GM23338 (cell line): ENCODE data around the gene NFAT5. TPM values are rescaled to one million over a fixed set of nuclear protein-coding genes. Genes with fewer than 3 reads are reported as not detected.

ENCODE experiments used
- ATAC-seq: fragments of 200-7000 bp; cut with Tn5 transposase; 3 replicates; pipeline ENCODE4 v1.9.1; 2020
- DNase-seq: peaks from one replicate; pipeline ENCODE4 v3.0.0-alpha.2; 2015; ENCODE audit warnings: low spot score
- H2AFZ ChIP-seq: fragments of 200-600 bp; sonication (generic); 2 replicates; pipeline ENCODE4 v1.8.0; 2016; ENCODE audit warnings: antibody characterized with exemption, mild to moderate bottlenecking, moderate library complexity
- H3F3A ChIP-seq: fragments of 200-600 bp; sonication (generic); replicated peaks from 2 replicates; pipeline ENCODE4 v1.8.0; 2017; ENCODE audit warnings: antibody characterized with exemption, mixed run types, low read depth
- H3K27ac ChIP-seq: fragments of 200-600 bp; sonication (generic); 2 replicates; pipeline ENCODE4 v1.6.1; 2016; ENCODE audit warnings: low read depth
- H3K27me3 ChIP-seq: fragments of 200-600 bp; sonication (generic); 2 replicates; pipeline ENCODE4 v1.8.0; 2016; ENCODE audit warnings: mild to moderate bottlenecking, mixed run types, moderate library complexity; ENCODE audit not compliant: insufficient read depth
- H3K36me3 ChIP-seq: fragments of 200-600 bp; sonication (generic); 2 replicates; pipeline ENCODE4 v1.8.0; 2016; ENCODE audit warnings: mild to moderate bottlenecking; ENCODE audit not compliant: insufficient read depth
- H3K4me1 ChIP-seq: fragments of 200-600 bp; sonication (generic); 2 replicates; pipeline ENCODE4 v1.8.0; 2016; ENCODE audit warnings: mild to moderate bottlenecking, moderate library complexity; ENCODE audit not compliant: insufficient read depth
- H3K4me2 ChIP-seq: fragments of 200-600 bp; sonication (generic); 2 replicates; pipeline ENCODE4 v1.7.1; 2017; ENCODE audit warnings: mixed run types
- H3K4me3 ChIP-seq: fragments of 200-600 bp; sonication (generic); 2 replicates; pipeline ENCODE4 v1.6.1; 2016; ENCODE audit warnings: mixed run types
- H3K79me2 ChIP-seq: fragments of 200-600 bp; sonication (generic); replicated peaks from 2 replicates; pipeline ENCODE4 v1.8.0; 2017; ENCODE audit warnings: mild to moderate bottlenecking; ENCODE audit not compliant: insufficient read depth
- H3K9me2 ChIP-seq: fragments of 200-600 bp; sonication (generic); 2 replicates; pipeline ENCODE4 v1.8.0; 2017; ENCODE audit not compliant: insufficient read depth
- H4K20me1 ChIP-seq: fragments of 200-600 bp; sonication (generic); replicated peaks from 2 replicates; pipeline ENCODE4 v1.8.0; 2017; ENCODE audit warnings: mild to moderate bottlenecking; ENCODE audit not compliant: insufficient read depth
- H3K27ac Mint-ChIP-seq: 2 replicates; pipeline ENCODE4 v1.8.0; 2020; ENCODE audit warnings: inconsistent platforms, mild to moderate bottlenecking, moderate library complexity, mixed read lengths
- H3K27me3 Mint-ChIP-seq: 3 replicates; pipeline ENCODE4 v1.8.0; 2022; ENCODE audit warnings: low read depth, mild to moderate bottlenecking, moderate library complexity, mixed read lengths, inconsistent platforms; ENCODE audit not compliant: insufficient read depth, poor library complexity
- H3K36me3 Mint-ChIP-seq: 3 replicates; pipeline ENCODE4 v1.8.0; 2021; ENCODE audit warnings: low read depth, mild to moderate bottlenecking, inconsistent platforms, moderate library complexity, mixed read lengths
- H3K4me1 Mint-ChIP-seq: 3 replicates; pipeline ENCODE4 v1.8.0; 2020; ENCODE audit warnings: mild to moderate bottlenecking, inconsistent platforms, mixed read lengths
- H3K4me3 Mint-ChIP-seq: 3 replicates; pipeline ENCODE4 v1.8.0; 2021; ENCODE audit warnings: moderate library complexity, mild to moderate bottlenecking, inconsistent platforms, mixed read lengths
- H3K9me3 Mint-ChIP-seq: 3 replicates; pipeline ENCODE4 v1.8.0; 2020; ENCODE audit warnings: moderate library complexity, mild to moderate bottlenecking, inconsistent platforms, mixed read lengths
- CREB1 ChIP-seq: fragments of 250-450 bp; sonication (Bioruptor Pico); IDR thresholded peaks from 2 replicates; pipeline ENCODE4 v1.5.0; 2020; ENCODE audit warnings: low read depth, mild to moderate bottlenecking, moderate library complexity
- EZH2 ChIP-seq: fragments of 200-600 bp; sonication (generic); IDR thresholded peaks from one replicate; pipeline ENCODE4 v1.8.0; 2017; ENCODE audit warnings: antibody characterized with exemption, mild to moderate bottlenecking, low read depth; ENCODE audit not compliant: unreplicated experiment
- EZH2phosphoT487 ChIP-seq: fragments of 200-600 bp; sonication (generic); IDR thresholded peaks from one replicate; pipeline ENCODE4 v1.8.1; 2018; ENCODE audit warnings: antibody characterized with exemption; ENCODE audit not compliant: unreplicated experiment
- JUNB ChIP-seq: IDR thresholded peaks from one replicate; pipeline ENCODE4 v1.6.1; 2016; ENCODE audit warnings: antibody characterized with exemption; ENCODE audit not compliant: unreplicated experiment
- NANOG ChIP-seq: IDR thresholded peaks from 2 replicates; pipeline ENCODE4 v1.6.1; 2016; ENCODE audit warnings: antibody characterized with exemption, borderline replicate concordance
- POLR2AphosphoS5 ChIP-seq: IDR thresholded peaks from 2 replicates; pipeline ENCODE4 v1.6.1; 2016; ENCODE audit warnings: antibody characterized with exemption, low read depth
- STAT1 ChIP-seq: IDR thresholded peaks from one replicate; pipeline ENCODE4 v1.6.1; 2016; ENCODE audit warnings: antibody characterized with exemption; ENCODE audit not compliant: unreplicated experiment
- ZNF114 ChIP-seq: fragments of 250-450 bp; sonication (Bioruptor Pico); IDR thresholded peaks from 2 replicates; pipeline ENCODE4 v1.5.0; 2020; ENCODE audit warnings: mild to moderate bottlenecking, moderate library complexity
- ZNF331 ChIP-seq: fragments of 250-450 bp; sonication (Bioruptor Pico); IDR thresholded peaks from 2 replicates; pipeline ENCODE4 v1.5.0; 2020; ENCODE audit warnings: low read depth, mild to moderate bottlenecking, moderate library complexity
- polyA plus RNA-seq: library from polyadenylated mRNA; unstranded; fragments of >200 nt; fragmentation: Nextera tagmentation; extraction: Ambion mirVana; gene quantifications from 2 replicates; pipeline ENCODE4 v1.2.1, GENCODE V29; 2016
- total RNA-seq: library from RNA; depleted of rRNA; stranded (reverse); fragments of >200 nt; shearing (Covaris generic); gene quantifications from 2 replicates; pipeline ENCODE4 v1.2.3, GENCODE V29; 2014
- TF ChIP-seq, protein P1 (sequence below), 2 experiments: fragments of 200-600 bp in 1 of 2; sonication (generic) in 1 of 2; conservative IDR thresholded peaks; 2 replicates each; pipeline versions ENCODE4 v1.5.1 to v1.6.1; 2016 to 2017; ENCODE audit warnings: antibody characterized with exemption in 2 of 2, low read depth in 2 of 2, mild to moderate bottlenecking in 2 of 2, moderate library complexity in 1 of 2
- TF ChIP-seq, protein P2 (sequence below): IDR thresholded peaks from 2 replicates; pipeline ENCODE4 v1.6.1; 2016; ENCODE audit warnings: antibody characterized with exemption
- TF ChIP-seq, protein P3 (sequence below): IDR thresholded peaks from one replicate; pipeline ENCODE4 v1.6.1; 2018; ENCODE audit warnings: antibody characterized with exemption; ENCODE audit not compliant: unreplicated experiment
- TF ChIP-seq, protein P4 (sequence below): fragments of 250-450 bp; sonication (Bioruptor Pico); IDR thresholded peaks from 2 replicates; pipeline ENCODE4 v1.5.0; 2020; ENCODE audit warnings: mild to moderate bottlenecking, moderate library complexity

Gene NFAT5
- total and polyA plus RNA-seq, 2 experiments from 2014 or later = 10.6 to 27.0 TPM

DNA sequence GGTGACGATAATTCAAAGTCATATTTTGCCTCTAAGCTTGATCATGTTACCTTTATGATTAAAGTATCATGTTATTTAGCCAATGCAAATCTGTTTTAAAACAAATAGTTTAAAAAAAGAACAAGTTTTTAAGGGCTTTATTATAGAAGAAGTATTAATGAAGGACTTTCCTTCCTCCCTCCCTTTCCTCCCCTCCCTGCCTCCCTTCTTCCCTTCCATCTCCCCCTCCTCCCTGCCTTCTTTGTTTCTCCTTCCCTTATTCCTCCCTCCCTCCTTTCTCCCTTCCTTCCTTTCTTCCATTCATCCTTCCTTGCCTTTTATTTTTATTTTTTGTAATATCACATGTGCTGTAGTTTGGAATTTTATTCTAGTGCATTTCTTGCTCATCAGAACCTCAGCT, 134.1 kb downstream of the NFAT5 start:
- H3K27me3 ChIP-seq = no peaks in the 10 kb centered on the region
- 0 out of 2 replicates have a peak, but pooled peaks cover 8% of the 10 kb centered on the region for H3K36me3 ChIP-seq
- H3F3A ChIP-seq = no peaks in the 10 kb centered on the region
- TF ChIP-seq EZH2phosphoT487 = no peak
- no peak for TF ChIP-seq NANOG
- TF ChIP-seq CREB1 (CRISPR knock-in tag) = no peak
- TF ChIP-seq EZH2 = no peak
- TF ChIP-seq, protein P1, sequence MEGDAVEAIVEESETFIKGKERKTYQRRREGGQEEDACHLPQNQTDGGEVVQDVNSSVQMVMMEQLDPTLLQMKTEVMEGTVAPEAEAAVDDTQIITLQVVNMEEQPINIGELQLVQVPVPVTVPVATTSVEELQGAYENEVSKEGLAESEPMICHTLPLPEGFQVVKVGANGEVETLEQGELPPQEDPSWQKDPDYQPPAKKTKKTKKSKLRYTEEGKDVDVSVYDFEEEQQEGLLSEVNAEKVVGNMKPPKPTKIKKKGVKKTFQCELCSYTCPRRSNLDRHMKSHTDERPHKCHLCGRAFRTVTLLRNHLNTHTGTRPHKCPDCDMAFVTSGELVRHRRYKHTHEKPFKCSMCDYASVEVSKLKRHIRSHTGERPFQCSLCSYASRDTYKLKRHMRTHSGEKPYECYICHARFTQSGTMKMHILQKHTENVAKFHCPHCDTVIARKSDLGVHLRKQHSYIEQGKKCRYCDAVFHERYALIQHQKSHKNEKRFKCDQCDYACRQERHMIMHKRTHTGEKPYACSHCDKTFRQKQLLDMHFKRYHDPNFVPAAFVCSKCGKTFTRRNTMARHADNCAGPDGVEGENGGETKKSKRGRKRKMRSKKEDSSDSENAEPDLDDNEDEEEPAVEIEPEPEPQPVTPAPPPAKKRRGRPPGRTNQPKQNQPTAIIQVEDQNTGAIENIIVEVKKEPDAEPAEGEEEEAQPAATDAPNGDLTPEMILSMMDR (conservative IDR thresholded peaks at IDR 0.05; ENCODE audit: low read depth in 2 of 2) = no peak
- no peak for TF ChIP-seq JUNB
- no peak for TF ChIP-seq ZNF114
- TF ChIP-seq, protein P2, sequence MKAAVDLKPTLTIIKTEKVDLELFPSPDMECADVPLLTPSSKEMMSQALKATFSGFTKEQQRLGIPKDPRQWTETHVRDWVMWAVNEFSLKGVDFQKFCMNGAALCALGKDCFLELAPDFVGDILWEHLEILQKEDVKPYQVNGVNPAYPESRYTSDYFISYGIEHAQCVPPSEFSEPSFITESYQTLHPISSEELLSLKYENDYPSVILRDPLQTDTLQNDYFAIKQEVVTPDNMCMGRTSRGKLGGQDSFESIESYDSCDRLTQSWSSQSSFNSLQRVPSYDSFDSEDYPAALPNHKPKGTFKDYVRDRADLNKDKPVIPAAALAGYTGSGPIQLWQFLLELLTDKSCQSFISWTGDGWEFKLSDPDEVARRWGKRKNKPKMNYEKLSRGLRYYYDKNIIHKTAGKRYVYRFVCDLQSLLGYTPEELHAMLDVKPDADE = no peak
- TF ChIP-seq, protein P3, sequence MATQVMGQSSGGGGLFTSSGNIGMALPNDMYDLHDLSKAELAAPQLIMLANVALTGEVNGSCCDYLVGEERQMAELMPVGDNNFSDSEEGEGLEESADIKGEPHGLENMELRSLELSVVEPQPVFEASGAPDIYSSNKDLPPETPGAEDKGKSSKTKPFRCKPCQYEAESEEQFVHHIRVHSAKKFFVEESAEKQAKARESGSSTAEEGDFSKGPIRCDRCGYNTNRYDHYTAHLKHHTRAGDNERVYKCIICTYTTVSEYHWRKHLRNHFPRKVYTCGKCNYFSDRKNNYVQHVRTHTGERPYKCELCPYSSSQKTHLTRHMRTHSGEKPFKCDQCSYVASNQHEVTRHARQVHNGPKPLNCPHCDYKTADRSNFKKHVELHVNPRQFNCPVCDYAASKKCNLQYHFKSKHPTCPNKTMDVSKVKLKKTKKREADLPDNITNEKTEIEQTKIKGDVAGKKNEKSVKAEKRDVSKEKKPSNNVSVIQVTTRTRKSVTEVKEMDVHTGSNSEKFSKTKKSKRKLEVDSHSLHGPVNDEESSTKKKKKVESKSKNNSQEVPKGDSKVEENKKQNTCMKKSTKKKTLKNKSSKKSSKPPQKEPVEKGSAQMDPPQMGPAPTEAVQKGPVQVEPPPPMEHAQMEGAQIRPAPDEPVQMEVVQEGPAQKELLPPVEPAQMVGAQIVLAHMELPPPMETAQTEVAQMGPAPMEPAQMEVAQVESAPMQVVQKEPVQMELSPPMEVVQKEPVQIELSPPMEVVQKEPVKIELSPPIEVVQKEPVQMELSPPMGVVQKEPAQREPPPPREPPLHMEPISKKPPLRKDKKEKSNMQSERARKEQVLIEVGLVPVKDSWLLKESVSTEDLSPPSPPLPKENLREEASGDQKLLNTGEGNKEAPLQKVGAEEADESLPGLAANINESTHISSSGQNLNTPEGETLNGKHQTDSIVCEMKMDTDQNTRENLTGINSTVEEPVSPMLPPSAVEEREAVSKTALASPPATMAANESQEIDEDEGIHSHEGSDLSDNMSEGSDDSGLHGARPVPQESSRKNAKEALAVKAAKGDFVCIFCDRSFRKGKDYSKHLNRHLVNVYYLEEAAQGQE = no peak
- TF ChIP-seq STAT1 = no peak
- TF ChIP-seq, protein P4, sequence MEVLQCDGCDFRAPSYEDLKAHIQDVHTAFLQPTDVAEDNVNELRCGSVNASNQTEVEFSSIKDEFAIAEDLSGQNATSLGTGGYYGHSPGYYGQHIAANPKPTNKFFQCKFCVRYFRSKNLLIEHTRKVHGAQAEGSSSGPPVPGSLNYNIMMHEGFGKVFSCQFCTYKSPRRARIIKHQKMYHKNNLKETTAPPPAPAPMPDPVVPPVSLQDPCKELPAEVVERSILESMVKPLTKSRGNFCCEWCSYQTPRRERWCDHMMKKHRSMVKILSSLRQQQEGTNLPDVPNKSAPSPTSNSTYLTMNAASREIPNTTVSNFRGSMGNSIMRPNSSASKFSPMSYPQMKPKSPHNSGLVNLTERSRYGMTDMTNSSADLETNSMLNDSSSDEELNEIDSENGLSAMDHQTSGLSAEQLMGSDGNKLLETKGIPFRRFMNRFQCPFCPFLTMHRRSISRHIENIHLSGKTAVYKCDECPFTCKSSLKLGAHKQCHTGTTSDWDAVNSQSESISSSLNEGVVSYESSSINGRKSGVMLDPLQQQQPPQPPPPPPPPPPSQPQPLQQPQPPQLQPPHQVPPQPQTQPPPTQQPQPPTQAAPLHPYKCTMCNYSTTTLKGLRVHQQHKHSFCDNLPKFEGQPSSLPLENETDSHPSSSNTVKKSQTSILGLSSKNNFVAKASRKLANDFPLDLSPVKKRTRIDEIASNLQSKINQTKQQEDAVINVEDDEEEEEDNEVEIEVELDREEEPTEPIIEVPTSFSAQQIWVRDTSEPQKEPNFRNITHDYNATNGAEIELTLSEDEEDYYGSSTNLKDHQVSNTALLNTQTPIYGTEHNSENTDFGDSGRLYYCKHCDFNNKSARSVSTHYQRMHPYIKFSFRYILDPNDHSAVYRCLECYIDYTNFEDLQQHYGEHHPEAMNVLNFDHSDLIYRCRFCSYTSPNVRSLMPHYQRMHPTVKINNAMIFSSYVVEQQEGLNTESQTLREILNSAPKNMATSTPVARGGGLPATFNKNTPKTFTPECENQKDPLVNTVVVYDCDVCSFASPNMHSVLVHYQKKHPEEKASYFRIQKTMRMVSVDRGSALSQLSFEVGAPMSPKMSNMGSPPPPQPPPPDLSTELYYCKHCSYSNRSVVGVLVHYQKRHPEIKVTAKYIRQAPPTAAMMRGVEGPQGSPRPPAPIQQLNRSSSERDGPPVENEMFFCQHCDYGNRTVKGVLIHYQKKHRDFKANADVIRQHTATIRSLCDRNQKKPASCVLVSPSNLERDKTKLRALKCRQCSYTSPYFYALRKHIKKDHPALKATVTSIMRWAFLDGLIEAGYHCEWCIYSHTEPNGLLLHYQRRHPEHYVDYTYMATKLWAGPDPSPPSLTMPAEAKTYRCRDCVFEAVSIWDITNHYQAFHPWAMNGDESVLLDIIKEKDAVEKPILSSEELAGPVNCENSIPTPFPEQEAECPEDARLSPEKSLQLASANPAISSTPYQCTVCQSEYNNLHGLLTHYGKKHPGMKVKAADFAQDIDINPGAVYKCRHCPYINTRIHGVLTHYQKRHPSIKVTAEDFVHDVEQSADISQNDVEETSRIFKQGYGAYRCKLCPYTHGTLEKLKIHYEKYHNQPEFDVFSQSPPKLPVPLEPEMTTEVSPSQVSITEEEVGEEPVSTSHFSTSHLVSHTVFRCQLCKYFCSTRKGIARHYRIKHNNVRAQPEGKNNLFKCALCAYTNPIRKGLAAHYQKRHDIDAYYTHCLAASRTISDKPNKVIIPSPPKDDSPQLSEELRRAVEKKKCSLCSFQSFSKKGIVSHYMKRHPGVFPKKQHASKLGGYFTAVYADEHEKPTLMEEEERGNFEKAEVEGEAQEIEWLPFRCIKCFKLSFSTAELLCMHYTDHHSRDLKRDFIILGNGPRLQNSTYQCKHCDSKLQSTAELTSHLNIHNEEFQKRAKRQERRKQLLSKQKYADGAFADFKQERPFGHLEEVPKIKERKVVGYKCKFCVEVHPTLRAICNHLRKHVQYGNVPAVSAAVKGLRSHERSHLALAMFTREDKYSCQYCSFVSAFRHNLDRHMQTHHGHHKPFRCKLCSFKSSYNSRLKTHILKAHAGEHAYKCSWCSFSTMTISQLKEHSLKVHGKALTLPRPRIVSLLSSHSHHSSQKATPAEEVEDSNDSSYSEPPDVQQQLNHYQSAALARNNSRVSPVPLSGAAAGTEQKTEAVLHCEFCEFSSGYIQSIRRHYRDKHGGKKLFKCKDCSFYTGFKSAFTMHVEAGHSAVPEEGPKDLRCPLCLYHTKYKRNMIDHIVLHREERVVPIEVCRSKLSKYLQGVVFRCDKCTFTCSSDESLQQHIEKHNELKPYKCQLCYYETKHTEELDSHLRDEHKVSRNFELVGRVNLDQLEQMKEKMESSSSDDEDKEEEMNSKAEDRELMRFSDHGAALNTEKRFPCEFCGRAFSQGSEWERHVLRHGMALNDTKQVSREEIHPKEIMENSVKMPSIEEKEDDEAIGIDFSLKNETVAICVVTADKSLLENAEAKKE (CRISPR knock-in tag) = no peak
- TF ChIP-seq POLR2AphosphoS5 = no peak
- TF ChIP-seq ZNF331 (CRISPR knock-in tag) = no peak
- no peaks in the 10 kb centered on the region for H3K79me2 ChIP-seq
- DNase-seq (no peak), ATAC-seq (no peak)
- H3K36me3 Mint-ChIP-seq = peaks cover 10% of the 10 kb centered on the region; the same call in 2 of the 3 replicates
- no peak overlapping the region for H3K4me3 ChIP-seq
- no peaks in the 10 kb centered on the region for H3K9me3 Mint-ChIP-seq
- H4K20me1 ChIP-seq = no peaks in the 10 kb centered on the region
- H3K27me3 Mint-ChIP-seq = peaks cover 2% of the 10 kb centered on the region
- H3K4me2 ChIP-seq = no peak overlapping the region
- no peak overlapping the region for H3K27ac ChIP-seq
- no peaks in the 10 kb centered on the region for H3K9me2 ChIP-seq
- H2AFZ ChIP-seq = no peak overlapping the region
- H3K4me1 Mint-ChIP-seq = peaks cover 3% of the 10 kb centered on the region; the same call in 1 of the 3 replicates
- no peaks in the 10 kb centered on the region for H3K4me1 ChIP-seq
- H3K27ac Mint-ChIP-seq = no peak overlapping the region
- H3K4me3 Mint-ChIP-seq = no peak overlapping the region
